Panc1 (cell line): ENCODE results near the gene DNAAF8. TPM values are rescaled to one million over a fixed set of nuclear protein-coding genes. Genes with fewer than 3 reads are reported as not detected.

Experiments
- ATAC-seq: fragments of 200-7000 bp; cut with Tn5 transposase; 2 replicates; pipeline ENCODE4 v1.9.1; 2020; ENCODE audit warnings: mild to moderate bottlenecking, moderate library complexity
- BruUV-seq: library from RNA; stranded (reverse); fragments of 400-500 nt; replicated peaks from 2 replicates; lab custom pipeline; 2021; lab: Mats Ljungman, UMichigan
- CTCF ChIA-PET: fragments of 300-600 bp; sonication (Branson Sonifier 250); formaldehyde crosslinking; loops from one replicate; lab custom pipeline; 2022; ENCODE audit warnings: antibody characterized with exemption; lab: Charles Lee
- POLR2A ChIA-PET: fragments of 300-600 bp; sonication (Branson Sonifier 250); formaldehyde crosslinking; loops from one replicate; lab custom pipeline; 2022; ENCODE audit warnings: antibody characterized with exemption; lab: Charles Lee
- DNase-seq: peaks from one replicate; pipeline ENCODE4 v3.0.0-alpha.2; 2010; ENCODE audit warnings: low read depth, low spot score
- H3K27ac ChIP-seq: 2 replicates; pipeline ENCODE4 v1.5.1; 2011; ENCODE audit warnings: mild to moderate bottlenecking, low read length, inconsistent platforms
- H3K27me3 ChIP-seq: fragments of 200-500 bp; sonication (Bioruptor generic); 2 replicates; pipeline ENCODE4 v1.6.0; 2014; ENCODE audit warnings: low read length, inconsistent platforms; ENCODE audit not compliant: control insufficient read depth, insufficient read depth
- H3K36me3 ChIP-seq: fragments of 200-500 bp; sonication (Bioruptor generic); 2 replicates; pipeline ENCODE4 v1.5.1; 2014; ENCODE audit warnings: inconsistent platforms, mild to moderate bottlenecking, low read length, moderate library complexity; ENCODE audit not compliant: control insufficient read depth, insufficient read depth
- H3K4me1 ChIP-seq: 2 replicates; pipeline ENCODE4 v1.5.1; 2011; ENCODE audit warnings: inconsistent platforms, mild to moderate bottlenecking, low read length, moderate library complexity; ENCODE audit not compliant: control insufficient read depth, insufficient read depth
- H3K4me3 ChIP-seq, 2 experiments: 2 replicates each; pipeline ENCODE4 v1.5.1; 2011 to 2012; ENCODE audit warnings: low read depth in 2 of 2, low read length in 2 of 2, mild to moderate bottlenecking in 2 of 2, inconsistent platforms in 1 of 2, moderate library complexity in 1 of 2
- H3K9me3 ChIP-seq: fragments of 200-500 bp; sonication (Bioruptor generic); 2 replicates; pipeline ENCODE4 v1.5.1; 2014; ENCODE audit warnings: low read depth, mild to moderate bottlenecking, inconsistent platforms, low read length, moderate library complexity; ENCODE audit not compliant: control insufficient read depth, insufficient read depth
- POLR2AphosphoS5 ChIP-seq: IDR thresholded peaks from 2 replicates; pipeline ENCODE4 v1.6.1; 2012; ENCODE audit warnings: mild to moderate bottlenecking, low read depth, low read length, moderate library complexity
- REST ChIP-seq, 2 experiments: IDR thresholded peaks; 2 replicates each; pipeline ENCODE4 v1.6.1; 2011 to 2012; ENCODE audit warnings: low read depth in 2 of 2, control low read depth in 1 of 2, low read length in 1 of 2, mild to moderate bottlenecking in 1 of 2, moderate library complexity in 1 of 2; ENCODE audit not compliant: insufficient read depth in 1 of 2
- SIN3A ChIP-seq: IDR thresholded peaks from 2 replicates; pipeline ENCODE4 v1.6.1; 2012; ENCODE audit warnings: low read depth, mild to moderate bottlenecking, low read length, moderate library complexity, borderline replicate concordance; ENCODE audit not compliant: insufficient read depth
- TCF7L2 ChIP-seq: IDR thresholded peaks from 2 replicates; pipeline ENCODE4 v1.6.1; 2011; ENCODE audit warnings: mild to moderate bottlenecking, low read depth, low read length, inconsistent platforms
- in situ Hi-C: cut with HindIII; loops from 2 replicates; pipeline ENCODE4 v1.10.0; 2016; ENCODE audit warnings: low sequenced_read_pairs, low pct_unique_long_range_greater_than_20kb
- intact Hi-C: fragments of 100-400 bp; cut with micrococcal nuclease; formaldehyde crosslinking; loops from one replicate; pipeline ENCODE4 v1.10.0; 2022; ENCODE audit not compliant: unreplicated experiment
- total RNA-seq: library from RNA; stranded (reverse); gene quantifications from one replicate; pipeline ENCODE4 v1.2.1, GENCODE V29; 2021; ENCODE audit not compliant: unreplicated experiment
- TF ChIP-seq, protein P1 (sequence below): fragments of 450-650 bp; IDR thresholded peaks from 2 replicates; pipeline ENCODE4 v1.5.1; 2017; ENCODE audit warnings: mild to moderate bottlenecking

The DNAAF8 gene
- total RNA-seq, 1 experiment from 2014 or later: 2.3 TPM

DNA sequence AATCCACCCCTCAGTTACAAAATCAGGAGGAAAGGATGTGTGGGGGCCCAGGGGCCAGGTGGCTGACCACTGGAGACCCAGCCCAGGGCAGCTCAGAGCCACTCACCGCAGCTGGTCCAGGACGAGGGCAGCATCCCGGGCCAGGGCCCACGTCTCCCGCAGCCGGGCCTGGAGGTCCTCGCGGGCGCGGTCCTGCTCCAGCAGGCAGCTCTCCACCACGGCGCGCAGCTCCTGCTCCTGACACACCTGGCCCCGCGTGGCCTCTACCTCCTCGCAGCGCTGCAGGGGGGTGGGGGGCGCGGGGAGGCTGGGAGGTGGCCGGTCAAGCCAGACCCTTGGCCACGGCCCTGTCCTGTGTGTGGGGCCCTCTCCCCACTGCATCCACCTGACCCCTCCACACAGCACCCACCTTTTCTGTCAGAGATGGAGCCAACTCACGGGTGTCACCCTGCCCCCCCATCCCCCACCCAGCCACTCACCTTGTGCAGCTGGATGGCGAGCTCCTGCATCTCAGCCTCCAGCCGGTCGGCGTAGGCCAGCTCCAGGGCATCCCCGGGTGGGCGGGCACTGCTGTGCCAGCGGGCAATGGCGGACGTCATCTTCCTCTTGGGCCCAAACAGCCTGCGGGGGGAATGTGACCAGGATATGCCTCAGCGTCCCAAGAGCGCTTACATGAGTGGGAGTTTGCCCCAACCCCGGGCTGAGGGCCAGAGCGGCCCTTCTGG, 35.9 kb upstream of the DNAAF8 start:
- Histone ChIP-seq H3K36me3 (no peaks in the 10 kb centered on the region; the same call in none of the 2 replicates), H3K27me3 (no peaks in the 10 kb centered on the region), H3K4me3 (no peak overlapping the region), H3K9me3 (no peaks in the 10 kb centered on the region), H3K27ac (no peak overlapping the region), H3K4me1 (peaks cover 31% of the 10 kb centered on the region)
- no peak for TF ChIP-seq SIN3A
- no peak for TF ChIP-seq REST (IDR thresholded peaks at IDR 0.05; ENCODE audit: insufficient read depth in 1 of 2, low read depth in 2 of 2, low read length in 1 of 2)
- no peak for TF ChIP-seq POLR2AphosphoS5
- TF ChIP-seq TCF7L2: no peak
- TF ChIP-seq, protein P1, sequence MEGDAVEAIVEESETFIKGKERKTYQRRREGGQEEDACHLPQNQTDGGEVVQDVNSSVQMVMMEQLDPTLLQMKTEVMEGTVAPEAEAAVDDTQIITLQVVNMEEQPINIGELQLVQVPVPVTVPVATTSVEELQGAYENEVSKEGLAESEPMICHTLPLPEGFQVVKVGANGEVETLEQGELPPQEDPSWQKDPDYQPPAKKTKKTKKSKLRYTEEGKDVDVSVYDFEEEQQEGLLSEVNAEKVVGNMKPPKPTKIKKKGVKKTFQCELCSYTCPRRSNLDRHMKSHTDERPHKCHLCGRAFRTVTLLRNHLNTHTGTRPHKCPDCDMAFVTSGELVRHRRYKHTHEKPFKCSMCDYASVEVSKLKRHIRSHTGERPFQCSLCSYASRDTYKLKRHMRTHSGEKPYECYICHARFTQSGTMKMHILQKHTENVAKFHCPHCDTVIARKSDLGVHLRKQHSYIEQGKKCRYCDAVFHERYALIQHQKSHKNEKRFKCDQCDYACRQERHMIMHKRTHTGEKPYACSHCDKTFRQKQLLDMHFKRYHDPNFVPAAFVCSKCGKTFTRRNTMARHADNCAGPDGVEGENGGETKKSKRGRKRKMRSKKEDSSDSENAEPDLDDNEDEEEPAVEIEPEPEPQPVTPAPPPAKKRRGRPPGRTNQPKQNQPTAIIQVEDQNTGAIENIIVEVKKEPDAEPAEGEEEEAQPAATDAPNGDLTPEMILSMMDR: no peak
- ATAC-seq (no peak), DNase-seq (no peak)
- POLR2A ChIA-PET: no interaction called here
- intact Hi-C loops (no loop called here), in situ Hi-C loops (no loop called here)
- BruUV-seq: no TSS peak
- CTCF ChIA-PET: no interaction called here

DNA sequence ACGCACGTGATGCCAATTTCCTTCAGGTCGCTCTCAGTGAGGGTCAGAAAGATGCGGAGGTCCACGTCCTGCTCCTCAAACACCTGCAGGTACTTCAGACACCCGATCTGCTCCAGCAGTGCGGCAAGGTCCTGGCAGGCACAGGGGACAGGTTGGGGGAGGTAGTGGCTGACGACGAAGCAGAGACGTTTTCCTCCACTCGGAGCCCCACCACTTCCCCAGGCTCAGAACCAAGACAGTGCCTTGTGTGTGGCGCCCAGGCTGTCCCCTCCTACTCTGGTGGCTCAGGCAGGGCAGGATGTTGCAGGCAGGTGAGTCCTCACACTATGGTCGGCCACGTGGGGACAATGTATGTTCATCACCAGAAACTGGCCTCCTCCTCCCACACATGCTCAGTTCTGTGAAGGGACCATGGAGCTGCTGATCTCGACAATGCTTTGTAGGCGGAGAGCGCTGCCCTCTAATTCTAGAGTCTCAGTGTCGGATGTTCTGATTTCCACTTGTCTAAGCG, 35.2 kb upstream of the DNAAF8 start:
- H3K4me3 ChIP-seq: no peak overlapping the region
- ATAC-seq (no peak), DNase-seq (no peak)
- no peak overlapping the region for H3K27ac ChIP-seq
- no peaks in the 10 kb centered on the region; the same call in none of the 2 replicates for H3K36me3 ChIP-seq
- H3K4me1 ChIP-seq: peaks cover 31% of the 10 kb centered on the region
- H3K27me3 ChIP-seq: no peaks in the 10 kb centered on the region
- ChIA-PET CTCF (no interaction called here), POLR2A (no interaction called here)
- intact Hi-C loops (no loop called here), in situ Hi-C loops (no loop called here)
- no peak for TF ChIP-seq TCF7L2
- TF ChIP-seq POLR2AphosphoS5: no peak
- no peak for TF ChIP-seq REST (IDR thresholded peaks at IDR 0.05; ENCODE audit: insufficient read depth in 1 of 2, low read depth in 2 of 2, low read length in 1 of 2)
- TF ChIP-seq, protein P1: no peak
- TF ChIP-seq SIN3A: no peak
- no TSS peak for BruUV-seq
- no peaks in the 10 kb centered on the region for H3K9me3 ChIP-seq
